Endothelial cell (in vitro differentiated cells): ENCODE measurements around the gene GTF2IRD2. TPM values are rescaled to one million over a fixed set of nuclear protein-coding genes. Genes with fewer than 3 reads are reported as not detected.

ENCODE experiments used
- total RNA-seq: library from RNA; stranded (reverse); fragmentation: NEBNext Ultra II Directional; extraction: Animal tissue kit (Norgen Biotek cat#: 25700); gene quantifications from one replicate; pipeline ENCODE4 v1.2.1, GENCODE V29; 2021; ENCODE audit not compliant: unreplicated experiment

GTF2IRD2 gene
- total RNA-seq, 1 donor from 2014 or later, result 3.9 TPM

Other genes with a start within 250 kb of the GTF2IRD2 start
- 312 TPM for gene GTF2I, start 193.9 kb downstream of the GTF2IRD2 start, total RNA-seq
- 0.80 TPM for gene NCF1, start 77.6 kb downstream of the GTF2IRD2 start, total RNA-seq
- gene CASTOR2, start 113.1 kb upstream of the GTF2IRD2 start, total RNA-seq, result 52.4 TPM
- 41.4 TPM for gene RCC1L, start 222.2 kb upstream of the GTF2IRD2 start, total RNA-seq
- 12.7 TPM for gene GTF2IRD2B, start 241.0 kb upstream of the GTF2IRD2 start, total RNA-seq